Activated naive CD4-positive, alpha-beta T cell treated with anti-CD3 and anti-CD28 coated beads, Interleukin-2, amount 50 U/mL, for 72 hours (primary cell): ENCODE results near the gene CTIF. TPM values are rescaled to one million over a fixed set of nuclear protein-coding genes. Genes with fewer than 3 reads are reported as not detected.

ENCODE experiments used
- ATAC-seq, 2 donors: fragments of 150-1000 bp; cut with Tn5 transposase; 2 replicates each; pipeline ENCODE4 v1.10.0; 2021; ENCODE audit warnings: mild to moderate bottlenecking in 2 of 2, moderate library complexity in 2 of 2
- DNase-seq, 2 donors: peaks; one replicate each; pipeline ENCODE4 v3.0.0; 2021 to 2022; ENCODE audit warnings: low spot score in 2 of 2
- H3K27ac Mint-ChIP-seq, 2 donors: one replicate each; pipeline ENCODE4 v1.8.0; 2022; ENCODE audit warnings: mild to moderate bottlenecking in 2 of 2, mixed read lengths in 2 of 2
- H3K36me3 Mint-ChIP-seq, 2 donors: one replicate each; pipeline ENCODE4 v1.8.0; 2022; ENCODE audit warnings: mixed read lengths in 2 of 2
- H3K9me3 Mint-ChIP-seq, 2 donors: one replicate each; pipeline ENCODE4 v1.8.0; 2022; ENCODE audit warnings: mixed read lengths in 2 of 2
- total RNA-seq, 2 donors: library from RNA; stranded (reverse); gene quantifications; one replicate each; pipeline ENCODE4 v1.2.3, GENCODE V29; 2022

The CTIF gene
- total RNA-seq, 2 donors from 2014 or later: 2.4 to 7.9 TPM

GRCh38 chr18:48577478-48578190 lies 38.8 kb downstream of the CTIF start:
- peaks cover 0 to 4% of the 10 kb centered on the region in 2 donors for H3K9me3 Mint-ChIP-seq

GRCh38 chr18:48578289-48578688 lies 39.5 kb downstream of the CTIF start:
- Mint-ChIP-seq H3K9me3 (peaks cover 0 to 4% of the 10 kb centered on the region in 2 donors), H3K36me3 (no peaks in the 10 kb centered on the region), H3K27ac (no peak overlapping the region)
- ATAC-seq (no peak), DNase-seq (no peak)

More at GRCh38 chr18:48577478-48578190, 38.8 kb downstream of the CTIF start:
- Mint-ChIP-seq H3K36me3 (no peaks in the 10 kb centered on the region), H3K27ac (no peak overlapping the region)
- DNase-seq (no peak), ATAC-seq (no peak)

- DNase-seq: no peak
- peaks cover 0 to 4% of the 10 kb centered on the region in 2 donors for H3K9me3 Mint-ChIP-seq
- no peak overlapping the region for H3K27ac Mint-ChIP-seq
- H3K36me3 Mint-ChIP-seq: no peaks in the 10 kb centered on the region
- no peak for ATAC-seq
Measured at GRCh38 chr18:48580066-48580465, 41.2 kb downstream of the CTIF start.

- H3K9me3 Mint-ChIP-seq: peaks cover 0 to 4% of the 10 kb centered on the region in 2 donors
- H3K36me3 Mint-ChIP-seq: no peaks in the 10 kb centered on the region
- ATAC-seq: no peak
- DNase-seq: no peak
- H3K27ac Mint-ChIP-seq: no peak overlapping the region
Measured at GRCh38 chr18:48580782-48581181, 42.0 kb downstream of the CTIF start.

GRCh38 chr18:48581206-48581605 lies 42.4 kb downstream of the CTIF start:
- no peak overlapping the region for H3K27ac Mint-ChIP-seq
- no peaks in the 10 kb centered on the region for H3K36me3 Mint-ChIP-seq
- no peak for DNase-seq
- ATAC-seq: no peak
- H3K9me3 Mint-ChIP-seq: peaks cover 0 to 4% of the 10 kb centered on the region in 2 donors

GRCh38 chr18:48581941-48582340 lies 43.1 kb downstream of the CTIF start:
- peaks cover 0 to 4% of the 10 kb centered on the region in 2 donors for H3K9me3 Mint-ChIP-seq

GRCh38 chr18:48582946-48583345 lies 44.1 kb downstream of the CTIF start:
- H3K36me3 Mint-ChIP-seq: no peaks in the 10 kb centered on the region
- peaks cover 0 to 2% of the 10 kb centered on the region in 2 donors for H3K9me3 Mint-ChIP-seq
- DNase-seq (no peak), ATAC-seq (no peak)
- H3K27ac Mint-ChIP-seq: no peak overlapping the region

More at GRCh38 chr18:48581941-48582340, 43.1 kb downstream of the CTIF start:
- Mint-ChIP-seq H3K36me3 (no peaks in the 10 kb centered on the region), H3K27ac (no peak overlapping the region)
- DNase-seq (no peak), ATAC-seq (no peak)

GRCh38 chr18:48583573-48583972 lies 44.7 kb downstream of the CTIF start:
- DNase-seq (no peak), ATAC-seq (no peak)
- no peaks in the 10 kb centered on the region for H3K9me3 Mint-ChIP-seq
- H3K36me3 Mint-ChIP-seq: no peaks in the 10 kb centered on the region
- H3K27ac Mint-ChIP-seq: no peak overlapping the region

- Mint-ChIP-seq H3K9me3 (no peaks in the 10 kb centered on the region), H3K27ac (peak overlapping the region in 1 of 2 donors; percentile 9), H3K36me3 (no peaks in the 10 kb centered on the region)
- DNase-seq: no peak
- ATAC-seq: no peak
Measured at GRCh38 chr18:48589797-48590519, 51.1 kb downstream of the CTIF start.

- H3K9me3 Mint-ChIP-seq: no peaks in the 10 kb centered on the region
- no peaks in the 10 kb centered on the region for H3K36me3 Mint-ChIP-seq
- DNase-seq (no peak), ATAC-seq (no peak)
- H3K27ac Mint-ChIP-seq: no peak overlapping the region
Measured at GRCh38 chr18:48590678-48591077, 51.8 kb downstream of the CTIF start.

- Mint-ChIP-seq H3K9me3 (no peaks in the 10 kb centered on the region), H3K27ac (no peak overlapping the region), H3K36me3 (no peaks in the 10 kb centered on the region)
- ATAC-seq: no peak
- no peak for DNase-seq
Measured at GRCh38 chr18:48592540-48593171, 53.8 kb downstream of the CTIF start.

- ATAC-seq: no peak
- Mint-ChIP-seq H3K36me3 (no peaks in the 10 kb centered on the region), H3K27ac (no peak overlapping the region)
Measured at GRCh38 chr18:48594471-48595094, 55.8 kb downstream of the CTIF start.

GRCh38 chr18:48595703-48596218 lies 56.9 kb downstream of the CTIF start:
- Mint-ChIP-seq H3K36me3 (no peaks in the 10 kb centered on the region), H3K9me3 (no peaks in the 10 kb centered on the region), H3K27ac (no peak overlapping the region)
- ATAC-seq: no peak
- DNase-seq: no peak

More at GRCh38 chr18:48594471-48595094, 55.8 kb downstream of the CTIF start:
- H3K9me3 Mint-ChIP-seq: no peaks in the 10 kb centered on the region
- DNase-seq: no peak

GRCh38 chr18:48597110-48597509 lies 58.3 kb downstream of the CTIF start:
- H3K36me3 Mint-ChIP-seq: no peaks in the 10 kb centered on the region
- H3K9me3 Mint-ChIP-seq: no peaks in the 10 kb centered on the region
- DNase-seq: no peak
- no peak overlapping the region for H3K27ac Mint-ChIP-seq
- ATAC-seq: no peak

- Mint-ChIP-seq H3K27ac (no peak overlapping the region), H3K9me3 (peaks cover 0 to 3% of the 10 kb centered on the region in 2 donors), H3K36me3 (no peaks in the 10 kb centered on the region)
- DNase-seq: no peak
- ATAC-seq: no peak
Measured at GRCh38 chr18:48597671-48598070, 58.8 kb downstream of the CTIF start.

GRCh38 chr18:48599391-48599790 lies 60.6 kb downstream of the CTIF start:
- no peak for DNase-seq
- peaks cover 3 to 6% of the 10 kb centered on the region in 2 donors for H3K9me3 Mint-ChIP-seq
- ATAC-seq: no peak
- H3K27ac Mint-ChIP-seq: no peak overlapping the region
- H3K36me3 Mint-ChIP-seq: no peaks in the 10 kb centered on the region

GRCh38 chr18:48600046-48600445 lies 61.2 kb downstream of the CTIF start:
- no peak for ATAC-seq
- Mint-ChIP-seq H3K27ac (no peak overlapping the region), H3K36me3 (no peaks in the 10 kb centered on the region), H3K9me3 (peaks cover 3 to 6% of the 10 kb centered on the region in 2 donors)
- DNase-seq: no peak
